HCT116 (cell line): ENCODE data around the gene CAV1. TPM values are rescaled to one million over a fixed set of nuclear protein-coding genes. Genes with fewer than 3 reads are reported as not detected.

Experiments
- ATAC-seq: fragments of 200-7000 bp; cut with Tn5 transposase; 2 replicates; pipeline ENCODE4 v1.9.1; 2020; ENCODE audit warnings: mild to moderate bottlenecking, moderate library complexity
- BruUV-seq: library from RNA; stranded (reverse); fragments of 400-500 nt; replicated peaks from 2 replicates; lab custom pipeline; 2021; lab: Mats Ljungman, UMichigan
- CTCF ChIA-PET: fragments of 300-600 bp; sonication (Branson Sonifier 250); formaldehyde crosslinking; loops from one replicate; lab custom pipeline; 2021; ENCODE audit warnings: antibody characterized with exemption; lab: Charles Lee
- POLR2A ChIA-PET: fragments of 300-600, 350-600 bp; sonication (Branson Sonifier 250); formaldehyde crosslinking; loops from one replicate; lab custom pipeline; 2021; ENCODE audit warnings: antibody characterized with exemption; lab: Charles Lee
- RAD21 ChIA-PET, 2 experiments: fragments of 300-600 bp; sonication (Branson Sonifier 250); formaldehyde crosslinking; loops; one replicate each; lab custom pipeline; 2023; ENCODE audit warnings: low total read pairs in 2 of 2; ENCODE audit not compliant: uncharacterized antibody in 2 of 2, unreplicated experiment in 2 of 2, low non-redundant PET in 1 of 2; lab: Charles Lee
- DNase-seq: peaks from one replicate; pipeline ENCODE4 v3.0.0-alpha.2; 2010; ENCODE audit warnings: low read depth, low spot score
- H2AFZ ChIP-seq: fragments of 200-600 bp; shearing (Covaris generic), sonication (generic); 2 replicates; pipeline ENCODE4 v1.6.1; 2017; ENCODE audit warnings: low read depth, mixed run types, mixed read lengths, antibody characterized with exemption, low read length; ENCODE audit not compliant: poor library complexity, severe bottlenecking
- H3K27ac ChIP-seq: 2 replicates; pipeline ENCODE4 v1.5.1; 2012; ENCODE audit warnings: low read depth, low read length
- H3K27me3 ChIP-seq: fragments of 200-600 bp; sonication (generic); 2 replicates; pipeline ENCODE4 v1.6.1; 2016; ENCODE audit warnings: mixed run types, low read length, mixed read lengths; ENCODE audit not compliant: insufficient read depth
- H3K36me3 ChIP-seq, 2 experiments: fragments of 200-500 bp in 1 of 2; fragments of 200-600 bp in 1 of 2; sonication (Bioruptor generic) in 1 of 2; sonication (generic) in 1 of 2; 2 replicates each; pipeline versions ENCODE4 v1.5.1 to v1.6.1; 2014 to 2016; ENCODE audit warnings: low read length in 2 of 2, inconsistent platforms in 1 of 2, mixed read lengths in 1 of 2, mixed run types in 1 of 2; ENCODE audit not compliant: insufficient read depth in 2 of 2, control insufficient read depth in 1 of 2
- H3K4me1 ChIP-seq, 2 experiments: fragments of 200-600 bp in 1 of 2; sonication (generic) in 1 of 2; 2 replicates each; pipeline versions ENCODE4 v1.5.1 to v1.6.1; 2012 to 2017; ENCODE audit warnings: low read length in 2 of 2, inconsistent platforms in 1 of 2, mild to moderate bottlenecking in 1 of 2, mixed read lengths in 1 of 2, mixed run types in 1 of 2, moderate library complexity in 1 of 2; ENCODE audit not compliant: insufficient read depth in 2 of 2, control insufficient read depth in 1 of 2
- H3K4me2 ChIP-seq: fragments of 200-600 bp; sonication (generic); 2 replicates; pipeline ENCODE4 v1.6.1; 2017; ENCODE audit warnings: mixed run types, low read length, mixed read lengths
- H3K4me3 ChIP-seq, 2 experiments: fragments of 200-600 bp in 1 of 2; sonication (generic) in 1 of 2; replicated peaks in 1 of 2; 2 replicates each; pipeline ENCODE4 v1.5.1; 2011 to 2016; ENCODE audit warnings: low read length in 2 of 2, control low read depth in 1 of 2, low read depth in 1 of 2, mild to moderate bottlenecking in 1 of 2, mixed read lengths in 1 of 2, mixed run types in 1 of 2
- H3K79me2 ChIP-seq: fragments of 200-600 bp; sonication (generic); 2 replicates; pipeline ENCODE4 v1.6.1; 2017; ENCODE audit warnings: mild to moderate bottlenecking, mixed run types, low read length, moderate library complexity, mixed read lengths; ENCODE audit not compliant: insufficient read depth
- H3K9ac ChIP-seq: fragments of 200-600 bp; sonication (generic); 2 replicates; pipeline ENCODE4 v1.6.1; 2016; ENCODE audit warnings: low read length, mixed read lengths
- H3K9me2 ChIP-seq: fragments of 200-600 bp; sonication (generic), shearing (Covaris generic); 2 replicates; pipeline ENCODE4 v1.6.1; 2017; ENCODE audit warnings: mixed run types, mild to moderate bottlenecking, moderate library complexity; ENCODE audit not compliant: insufficient read depth
- H3K9me3 ChIP-seq, 2 experiments: fragments of 200-500 bp in 1 of 2; fragments of 200-600 bp in 1 of 2; sonication (Bioruptor generic) in 1 of 2; sonication (generic) in 1 of 2; 2 replicates each; pipeline ENCODE4 v1.6.1; 2014 to 2017; ENCODE audit warnings: low read length in 2 of 2, mixed read lengths in 2 of 2, inconsistent platforms in 1 of 2, low read depth in 1 of 2, mild to moderate bottlenecking in 1 of 2, mixed run types in 1 of 2, moderate library complexity in 1 of 2; ENCODE audit not compliant: control insufficient read depth in 1 of 2, insufficient read depth in 1 of 2
- H4K20me1 ChIP-seq: fragments of 200-600 bp; sonication (generic), shearing (Covaris generic); 2 replicates; pipeline ENCODE4 v1.6.1; 2017; ENCODE audit warnings: mixed run types, mild to moderate bottlenecking, moderate library complexity; ENCODE audit not compliant: insufficient read depth
- CBX3 ChIP-seq: IDR thresholded peaks from 2 replicates; pipeline ENCODE4 v1.6.1; 2012; ENCODE audit warnings: low read depth
- CEBPB ChIP-seq: IDR thresholded peaks from 2 replicates; pipeline ENCODE4 v1.6.1; 2012; ENCODE audit warnings: low read depth
- ELF1 ChIP-seq: IDR thresholded peaks from 2 replicates; pipeline ENCODE4 v1.6.1; 2012; ENCODE audit warnings: low read depth, borderline replicate concordance
- POLR2AphosphoS5 ChIP-seq: IDR thresholded peaks from 2 replicates; pipeline ENCODE4 v1.6.1; 2011; ENCODE audit warnings: mild to moderate bottlenecking, low read depth, low read length, moderate library complexity
- RAD21 ChIP-seq: IDR thresholded peaks from 2 replicates; pipeline ENCODE4 v1.6.1; 2012; ENCODE audit warnings: low read depth, mild to moderate bottlenecking
- SIN3A ChIP-seq: IDR thresholded peaks from 2 replicates; pipeline ENCODE4 v1.6.1; 2012; ENCODE audit warnings: low read depth
- SRF ChIP-seq: IDR thresholded peaks from 2 replicates; pipeline ENCODE4 v1.6.1; 2012; ENCODE audit warnings: low read depth
- YY1 ChIP-seq: IDR thresholded peaks from 2 replicates; pipeline ENCODE4 v1.6.1; 2011; ENCODE audit warnings: low read length, low read depth, moderate library complexity, mild to moderate bottlenecking; ENCODE audit not compliant: insufficient replicate concordance; ENCODE audit errors: extremely low read depth
- intact Hi-C: fragments of 100-400 bp; cut with micrococcal nuclease; formaldehyde crosslinking; loops from 2 replicates; pipeline ENCODE4 v1.10.0; 2022
- total RNA-seq: library from RNA; stranded (reverse); gene quantifications from one replicate; pipeline ENCODE4 v1.2.1, GENCODE V29; 2021; ENCODE audit not compliant: unreplicated experiment
- TF ChIP-seq, protein P1 (sequence below), 3 experiments: fragments of 200-600 bp in 1 of 3; sonication (generic) in 1 of 3; IDR thresholded peaks in 2 of 3; conservative IDR thresholded peaks in 1 of 3; 2 replicates each; pipeline ENCODE4 v1.5.1; 2012 to 2017; ENCODE audit warnings: low read depth in 2 of 3, low read length in 2 of 3, antibody characterized with exemption in 1 of 3, borderline replicate concordance in 1 of 3, control low read depth in 1 of 3, mild to moderate bottlenecking in 1 of 3, mixed read lengths in 1 of 3, mixed run types in 1 of 3, moderate library complexity in 1 of 3; ENCODE audit not compliant: insufficient read depth in 1 of 3
- TF ChIP-seq, protein P2 (sequence below): IDR thresholded peaks from 2 replicates; pipeline ENCODE4 v1.6.1; 2012

CAV1 gene
- total RNA-seq, 1 experiment from 2014 or later, result 298 TPM

DNA sequence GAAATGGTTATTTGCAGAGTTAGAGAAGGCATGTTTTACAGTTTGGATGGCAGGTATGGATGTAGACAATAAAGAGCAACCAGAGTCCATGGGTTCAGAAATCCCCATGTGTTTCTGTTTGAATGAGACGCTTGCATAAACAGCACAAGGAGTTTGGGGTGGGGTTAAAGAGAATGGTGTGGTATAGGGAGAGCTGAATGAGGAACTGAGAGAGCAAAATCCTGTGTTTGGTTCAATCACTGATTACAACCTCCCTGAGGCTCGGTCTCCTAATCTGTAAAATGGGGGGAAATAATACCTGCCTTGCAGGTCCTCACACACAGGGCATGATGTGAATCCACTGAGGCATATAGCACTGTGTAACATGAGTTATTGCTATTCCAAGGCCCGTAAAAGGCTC lies 23.7 kb downstream of the CAV1 start (continued):
- TF ChIP-seq, protein P1, sequence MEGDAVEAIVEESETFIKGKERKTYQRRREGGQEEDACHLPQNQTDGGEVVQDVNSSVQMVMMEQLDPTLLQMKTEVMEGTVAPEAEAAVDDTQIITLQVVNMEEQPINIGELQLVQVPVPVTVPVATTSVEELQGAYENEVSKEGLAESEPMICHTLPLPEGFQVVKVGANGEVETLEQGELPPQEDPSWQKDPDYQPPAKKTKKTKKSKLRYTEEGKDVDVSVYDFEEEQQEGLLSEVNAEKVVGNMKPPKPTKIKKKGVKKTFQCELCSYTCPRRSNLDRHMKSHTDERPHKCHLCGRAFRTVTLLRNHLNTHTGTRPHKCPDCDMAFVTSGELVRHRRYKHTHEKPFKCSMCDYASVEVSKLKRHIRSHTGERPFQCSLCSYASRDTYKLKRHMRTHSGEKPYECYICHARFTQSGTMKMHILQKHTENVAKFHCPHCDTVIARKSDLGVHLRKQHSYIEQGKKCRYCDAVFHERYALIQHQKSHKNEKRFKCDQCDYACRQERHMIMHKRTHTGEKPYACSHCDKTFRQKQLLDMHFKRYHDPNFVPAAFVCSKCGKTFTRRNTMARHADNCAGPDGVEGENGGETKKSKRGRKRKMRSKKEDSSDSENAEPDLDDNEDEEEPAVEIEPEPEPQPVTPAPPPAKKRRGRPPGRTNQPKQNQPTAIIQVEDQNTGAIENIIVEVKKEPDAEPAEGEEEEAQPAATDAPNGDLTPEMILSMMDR (IDR thresholded peaks at IDR 0.05 in 2 of 3, conservative IDR thresholded peaks at IDR 0.05 in 1 of 3; ENCODE audit: borderline replicate concordance in 1 of 3, insufficient read depth in 1 of 3, low read depth in 2 of 3, low read length in 2 of 3), result no peak
- TF ChIP-seq, all 23 proteins: peak for 0

DNA sequence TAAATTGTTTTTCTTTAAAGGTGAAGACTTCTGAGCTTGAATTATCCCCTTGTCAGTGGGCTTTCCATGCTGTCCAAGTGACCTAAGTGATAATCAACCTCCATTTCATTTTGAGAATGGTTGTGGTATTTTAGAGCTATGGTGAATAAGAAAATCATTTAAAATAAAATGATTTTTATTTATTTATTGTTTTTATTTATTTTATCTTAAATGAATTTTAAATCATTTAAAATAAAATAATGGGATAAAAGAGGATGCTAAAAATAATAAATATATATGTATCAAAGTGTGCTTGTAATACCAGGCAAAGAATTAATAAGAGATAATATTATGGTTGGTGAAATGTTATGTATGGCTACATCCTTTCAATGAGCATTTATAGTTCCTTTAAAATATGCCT lies 24.5 kb downstream of the CAV1 start:
- H3K27ac ChIP-seq, result no peak overlapping the region
- ChIA-PET RAD21 (no interaction called here), CTCF (no interaction called here)
- no peak for ATAC-seq
- H4K20me1 ChIP-seq, result peaks cover 7% of the 10 kb centered on the region; the same call in 1 of the 2 replicates
- BruUV-seq, result no TSS peak
- peaks cover 98% of the 10 kb centered on the region for H3K79me2 ChIP-seq
- intact Hi-C loops, result no loop called here
- H3K9me3 ChIP-seq, result no peaks in the 10 kb centered on the region
- no peak overlapping the region for H3K9ac ChIP-seq
- no peak for TF ChIP-seq POLR2AphosphoS5
- TF ChIP-seq SRF, result no peak
- TF ChIP-seq CBX3, result no peak
- no peak for TF ChIP-seq ELF1
- TF ChIP-seq RAD21, result no peak
- TF ChIP-seq YY1, result no peak
- TF ChIP-seq, protein P2, sequence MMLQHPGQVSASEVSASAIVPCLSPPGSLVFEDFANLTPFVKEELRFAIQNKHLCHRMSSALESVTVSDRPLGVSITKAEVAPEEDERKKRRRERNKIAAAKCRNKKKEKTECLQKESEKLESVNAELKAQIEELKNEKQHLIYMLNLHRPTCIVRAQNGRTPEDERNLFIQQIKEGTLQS, result no peak
- TF ChIP-seq CEBPB, result no peak
- TF ChIP-seq SIN3A, result no peak
- TF ChIP-seq, all 23 proteins: peak for 0
- Histone ChIP-seq H2AFZ (no peak overlapping the region), H3K4me1 (no peaks in the 10 kb centered on the region), H3K36me3 (peaks cover 10 to 92% of the 10 kb centered on the region in 2 experiments), H3K27me3 (no peaks in the 10 kb centered on the region), H3K4me2 (no peak overlapping the region), H3K4me3 (no peak overlapping the region), H3K9me2 (no peaks in the 10 kb centered on the region)
- POLR2A ChIA-PET, result no interaction called here
- DNase-seq, result no peak
